Ascending aorta (tissue), 2 donors: Measurements from ENCODE around the gene FOSL1. TPM values are rescaled to one million over a fixed set of nuclear protein-coding genes. Genes with fewer than 3 reads are reported as not detected.

Source experiments
- DNase-seq, 2 donors: peaks; one replicate each; pipeline ENCODE4 v3.0.0-alpha.2; 2019; ENCODE audit warnings: low spot score in 2 of 2
- H3K27ac ChIP-seq, 2 donors: fragments of 200-600 bp; sonication (generic); one replicate each; pipeline ENCODE4 v1.5.1; 2016 to 2017; ENCODE audit warnings: mild to moderate bottlenecking in 1 of 2
- H3K27me3 ChIP-seq: fragments of 200-600 bp; sonication (generic); one replicate; pipeline ENCODE4 v1.5.1; 2017
- H3K36me3 ChIP-seq, 2 donors: fragments of 200-600 bp; sonication (generic); one replicate each; pipeline ENCODE4 v1.5.1; 2016
- H3K4me1 ChIP-seq, 2 donors: fragments of 200-600 bp; sonication (generic); one replicate each; pipeline ENCODE4 v1.5.1; 2016 to 2017; ENCODE audit warnings: mild to moderate bottlenecking in 1 of 2
- H3K4me3 ChIP-seq, 2 donors: fragments of 200-600 bp; sonication (generic); one replicate each; pipeline ENCODE4 v1.5.1; 2016 to 2017; ENCODE audit warnings: mild to moderate bottlenecking in 1 of 2
- H3K9me3 ChIP-seq, 2 donors: fragments of 200-600 bp; sonication (generic); one replicate each; pipeline ENCODE4 v1.5.1; 2016
- CTCF ChIP-seq, 3 experiments: fragments of 200-600 bp in 2 of 3; fragments of 450-650 bp in 1 of 3; sonication (generic) in 2 of 3; IDR thresholded peaks; one replicate each; pipeline ENCODE4 v1.5.1; 2016 to 2019; ENCODE audit warnings: antibody characterized with exemption in 3 of 3, mild to moderate bottlenecking in 1 of 3, moderate library complexity in 1 of 3
- intact Hi-C: fragments of 100-400 bp; cut with DNase I; formaldehyde crosslinking; loops from one replicate; pipeline ENCODE4 v1.15.1; 2023
- total RNA-seq: library from RNA; depleted of rRNA; stranded (reverse); fragments of >200 nt; gene quantifications from one replicate; pipeline ENCODE4 v1.1.0, GENCODE V29; 2016

Gene FOSL1
- 123 TPM for total RNA-seq

DNA sequence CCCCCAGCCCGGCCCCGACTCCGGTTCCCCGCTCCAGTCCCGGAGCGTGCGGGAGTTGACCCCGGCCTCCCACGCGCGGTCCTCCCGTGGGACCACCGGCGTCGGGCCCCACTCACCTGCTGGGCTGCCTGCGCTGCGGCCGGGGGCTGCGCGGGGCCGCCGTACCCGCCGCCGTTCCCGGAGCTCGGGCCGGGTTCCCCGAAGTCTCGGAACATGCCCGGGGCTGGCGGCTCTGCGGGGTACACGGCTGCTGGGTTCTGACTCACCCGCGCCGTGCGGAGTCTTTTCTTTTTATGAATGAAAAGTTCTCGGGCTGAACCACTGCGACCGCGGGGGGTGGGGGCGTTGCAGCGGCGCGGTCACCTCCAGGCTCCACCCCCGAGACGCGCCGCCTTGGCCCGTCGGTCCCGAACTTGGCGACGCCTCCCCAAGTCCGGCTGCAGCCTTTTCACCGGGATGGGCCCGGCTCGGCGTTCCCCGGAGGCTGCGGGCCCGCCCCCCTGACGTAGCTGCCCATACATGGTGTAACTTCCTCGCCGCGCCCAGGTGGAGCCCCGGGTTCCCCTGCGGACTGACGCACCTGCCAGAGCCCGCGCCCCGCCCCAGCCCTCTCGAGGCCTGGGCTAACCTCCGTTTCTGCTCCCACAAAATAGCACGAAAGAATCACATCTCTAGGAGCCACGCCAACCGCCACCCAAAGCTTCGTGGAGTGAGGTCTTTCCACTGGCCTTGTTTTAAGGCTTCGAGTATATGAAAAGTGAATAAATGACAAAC, at the start of gene FOSL1:
TSS of gene FOSL1 (minus strand) at position 264 of the 774 bp plus-strand sequence. CDS start at position 215, 49 bp downstream.
- Histone ChIP-seq H3K27me3 (no peaks in the 10 kb centered on the region), H3K4me3 (peak within 1 kb of the TSS; percentile 70 to 80), H3K27ac (peak within 1 kb of the TSS; percentile 84 to 85), H3K9me3 (no peaks in the 10 kb centered on the region), H3K36me3 (no peaks in the 10 kb centered on the region), H3K4me1 (peaks cover 7 to 20% of the 10 kb centered on the region in 2 donors)
- TF ChIP-seq CTCF (IDR thresholded peaks at IDR 0.05): no peak
- intact Hi-C loops: loop anchor here (1.0 kb wide), 3 partner anchors 10 to 19 kb away; partner anchors contain the start of genes C11orf68, CCDC85B and DRAP1
- DNase-seq: peak; percentile 80 to 96

DNA sequence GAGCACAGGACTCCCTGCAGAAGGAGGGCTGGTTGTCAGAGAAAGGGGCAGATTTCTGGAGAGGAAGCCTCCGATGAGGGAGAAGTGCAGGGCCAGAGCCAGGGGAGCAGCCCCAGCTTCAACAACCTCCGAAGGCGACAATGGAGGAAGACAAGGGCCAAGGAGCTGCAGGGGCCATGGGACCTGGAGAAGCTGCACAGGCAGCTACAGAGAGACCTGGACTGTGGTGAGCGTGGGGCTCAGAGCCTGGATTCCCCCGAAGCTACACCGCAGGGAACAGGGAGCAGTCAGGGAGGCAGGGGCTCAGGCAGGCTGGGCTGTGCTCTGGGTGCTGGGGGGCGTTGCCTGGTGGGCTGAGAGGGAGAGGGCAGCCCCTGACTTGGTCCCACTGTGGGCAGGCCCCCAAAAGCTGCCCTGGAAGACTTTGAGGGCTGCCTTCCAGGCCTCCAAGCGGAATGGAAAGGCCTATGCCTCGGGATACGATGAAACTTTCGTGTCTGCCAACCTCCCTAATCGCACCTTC, 47.5 kb upstream of the FOSL1 start:
- DNase-seq: no peak
- no peak for TF ChIP-seq CTCF (IDR thresholded peaks at IDR 0.05)
- Histone ChIP-seq H3K36me3 (no peaks in the 10 kb centered on the region), H3K4me3 (no peak overlapping the region), H3K9me3 (no peaks in the 10 kb centered on the region), H3K27me3 (no peaks in the 10 kb centered on the region), H3K27ac (no peak overlapping the region), H3K4me1 (no peaks in the 10 kb centered on the region)
- intact Hi-C loops: no loop called here

GRCh38 chr11:65947133-65947532, 46.9 kb upstream of the FOSL1 start:
- Histone ChIP-seq H3K36me3 (no peaks in the 10 kb centered on the region), H3K4me3 (no peak overlapping the region), H3K27me3 (no peaks in the 10 kb centered on the region), H3K9me3 (no peaks in the 10 kb centered on the region), H3K27ac (no peak overlapping the region), H3K4me1 (no peaks in the 10 kb centered on the region)
- no peak for TF ChIP-seq CTCF (IDR thresholded peaks at IDR 0.05)
- no peak for DNase-seq
- intact Hi-C loops: no loop called here

DNA sequence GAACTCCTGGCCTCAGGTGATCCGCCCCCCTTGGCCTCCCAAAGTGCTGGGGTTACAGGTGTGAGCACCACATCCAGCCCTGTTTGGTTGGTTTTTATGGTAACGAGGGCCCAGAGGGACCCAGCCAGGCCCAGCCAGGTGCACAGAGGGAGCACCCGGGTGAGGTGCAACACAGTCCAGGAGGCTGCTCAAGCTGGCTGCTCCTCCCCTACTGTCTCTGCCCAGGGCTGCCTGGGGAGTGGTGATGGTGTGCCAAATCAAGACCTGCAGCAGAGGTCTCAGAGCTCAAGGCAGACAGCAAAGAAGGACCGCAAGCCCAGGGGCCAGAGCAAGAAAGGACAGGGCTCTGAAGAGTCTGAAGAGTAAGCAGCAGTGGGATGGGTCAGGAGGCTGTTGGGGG, 46.5 kb upstream of the FOSL1 start:
- H3K9me3 ChIP-seq: no peaks in the 10 kb centered on the region
- TF ChIP-seq CTCF (IDR thresholded peaks at IDR 0.05): no peak
- H3K36me3 ChIP-seq: no peaks in the 10 kb centered on the region
- H3K27ac ChIP-seq: no peak overlapping the region
- no peaks in the 10 kb centered on the region for H3K4me1 ChIP-seq
- DNase-seq: no peak
- H3K4me3 ChIP-seq: no peak overlapping the region
- intact Hi-C loops: no loop called here
- H3K27me3 ChIP-seq: no peaks in the 10 kb centered on the region

GRCh38 chr11:65945941-65946558, 45.9 kb upstream of the FOSL1 start:
- no peak for DNase-seq
- intact Hi-C loops: no loop called here

More at GRCh38 chr11:65945941-65946558, 45.9 kb upstream of the FOSL1 start:
- Histone ChIP-seq H3K4me1 (no peaks in the 10 kb centered on the region), H3K36me3 (no peaks in the 10 kb centered on the region), H3K4me3 (no peak overlapping the region), H3K27ac (no peak overlapping the region), H3K9me3 (no peaks in the 10 kb centered on the region), H3K27me3 (no peaks in the 10 kb centered on the region)
- no peak for TF ChIP-seq CTCF (IDR thresholded peaks at IDR 0.05)
